K562 (cell line): ENCODE data around the gene PPP2R3B. TPM values are rescaled to one million over a fixed set of nuclear protein-coding genes. Genes with fewer than 3 reads are reported as not detected.
A peak's percentile ranks its signal among the peaks of the same experiment; 100 is the strongest.

Experiments used
- BCLAF1 ChIP-seq, 2 experiments: fragments of 450-650 bp in 1 of 2; IDR thresholded peaks; 2 replicates each; pipeline ENCODE4 v1.6.1; 2011 to 2017; ENCODE audit warnings: low read depth in 2 of 2, antibody characterized with exemption in 1 of 2, borderline replicate concordance in 1 of 2, low read length in 1 of 2, mild to moderate bottlenecking in 1 of 2, mixed read lengths in 1 of 2; ENCODE audit not compliant: control insufficient read depth in 1 of 2
- CREB3L1 ChIP-seq: fragments of 450-650 bp; IDR thresholded peaks from 2 replicates; pipeline ENCODE4 v1.6.1; 2014; ENCODE audit warnings: low read depth, mild to moderate bottlenecking, moderate library complexity, borderline replicate concordance
- CUX1 ChIP-seq: fragments of 200-800 bp; sonication (Bioruptor generic); IDR thresholded peaks from 2 replicates; pipeline ENCODE4 v1.6.1; 2016; ENCODE audit warnings: missing genetic modification characterization, missing compliant biosample characterization
- E2F3 ChIP-seq: fragments of 250-450 bp; sonication (Bioruptor Pico); IDR thresholded peaks from 2 replicates; pipeline ENCODE4 v1.4.0; 2020; ENCODE audit warnings: mild to moderate bottlenecking
- EP400 ChIP-seq: fragments of 450-650 bp; IDR thresholded peaks from 2 replicates; pipeline ENCODE4 v1.6.1; 2017; ENCODE audit warnings: antibody characterized with exemption, mild to moderate bottlenecking, moderate library complexity
- HDAC8 ChIP-seq: fragments of 450-650 bp; IDR thresholded peaks from 2 replicates; pipeline ENCODE4 v1.6.1; 2016; ENCODE audit warnings: mild to moderate bottlenecking, missing genetic modification characterization, moderate library complexity, missing compliant biosample characterization
- HNRNPH1 ChIP-seq: fragments of 200-400 bp; formaldehyde crosslinking; optimal IDR thresholded peaks from 2 replicates; pipeline ENCODE3; 2017; ENCODE audit warnings: low read depth, mild to moderate bottlenecking, low read length, moderate library complexity
- ILK ChIP-seq: fragments of 450-650 bp; IDR thresholded peaks from 2 replicates; pipeline ENCODE4 v1.6.1; 2016; ENCODE audit warnings: missing genetic modification characterization, low read depth, mild to moderate bottlenecking, missing compliant biosample characterization, moderate library complexity, borderline replicate concordance
- PHB2 ChIP-seq: fragments of 450-650 bp; IDR thresholded peaks from 2 replicates; pipeline ENCODE4 v1.6.1; 2017; ENCODE audit warnings: low read depth
- PML ChIP-seq: IDR thresholded peaks from 2 replicates; pipeline ENCODE4 v1.6.1; 2012; ENCODE audit warnings: low read length, inconsistent platforms
- POU5F1 ChIP-seq: fragments of 150-350 bp; IDR thresholded peaks from 2 replicates; pipeline ENCODE4 v1.6.1; 2014; ENCODE audit warnings: borderline replicate concordance, low read length, low read depth, mild to moderate bottlenecking; ENCODE audit not compliant: partially characterized antibody
- SAP30 ChIP-seq: fragments of 200-600 bp; sonication (generic); IDR thresholded peaks from 2 replicates; pipeline ENCODE4 v1.6.1; 2012; ENCODE audit warnings: borderline replicate concordance, low read depth, mild to moderate bottlenecking, moderate library complexity, low read length, control low read depth, inconsistent platforms; ENCODE audit not compliant: insufficient read depth, poor library complexity, severe bottlenecking
- ZNF197 ChIP-seq: fragments of 200-800 bp; sonication (Bioruptor generic); IDR thresholded peaks from 2 replicates; pipeline ENCODE4 v1.6.1; 2016; ENCODE audit warnings: low read depth, missing genetic modification characterization, missing compliant biosample characterization
- polyA plus RNA-seq, 8 experiments: library from polyadenylated mRNA; depleted of rRNA in 4 of 8; stranded (reverse) in 5 of 8; unstranded in 3 of 8; fragments of >200 nt; fragmentation: Nextera tagmentation in 2 of 8; fragmentation: Illumina TruSeq in 1 of 8; extraction: Ambion mirVana in 2 of 8; extraction: Trizol in 1 of 8; gene quantifications; 2 replicates each; pipeline versions ENCODE4 v1.2.1 to v1.2.3, GENCODE V29; 2011 to 2014; ENCODE audit warnings: inconsistent platforms in 1 of 8, missing spikeins in 1 of 8
- total RNA-seq, 7 experiments: library from RNA; depleted of rRNA in 6 of 7; stranded (reverse); fragments of >200 nt in 6 of 7; fragmentation: Illumina TruSeq in 2 of 7; extraction: Trizol in 2 of 7; gene quantifications; 2 replicates each; pipeline versions ENCODE4 v1.2.1 to v1.2.3, GENCODE V29; 2011 to 2021; ENCODE audit warnings: low replicate concordance in 1 of 7
- TF ChIP-seq, protein P1 (sequence below): sonication (generic); formaldehyde crosslinking; IDR thresholded peaks from 2 replicates; pipeline ENCODE4 v1.8.0; 2022; ENCODE audit warnings: missing genetic modification reagents, mild to moderate bottlenecking, moderate library complexity, borderline replicate concordance

Gene PPP2R3B
- total and polyA plus RNA-seq, 9 of the 15 experiments (the other 6 are each of a cell fraction or from before 2014, with no cell fraction given), result 0.04 to 18.2 (median 8.2) TPM; not detected in 1

DNA sequence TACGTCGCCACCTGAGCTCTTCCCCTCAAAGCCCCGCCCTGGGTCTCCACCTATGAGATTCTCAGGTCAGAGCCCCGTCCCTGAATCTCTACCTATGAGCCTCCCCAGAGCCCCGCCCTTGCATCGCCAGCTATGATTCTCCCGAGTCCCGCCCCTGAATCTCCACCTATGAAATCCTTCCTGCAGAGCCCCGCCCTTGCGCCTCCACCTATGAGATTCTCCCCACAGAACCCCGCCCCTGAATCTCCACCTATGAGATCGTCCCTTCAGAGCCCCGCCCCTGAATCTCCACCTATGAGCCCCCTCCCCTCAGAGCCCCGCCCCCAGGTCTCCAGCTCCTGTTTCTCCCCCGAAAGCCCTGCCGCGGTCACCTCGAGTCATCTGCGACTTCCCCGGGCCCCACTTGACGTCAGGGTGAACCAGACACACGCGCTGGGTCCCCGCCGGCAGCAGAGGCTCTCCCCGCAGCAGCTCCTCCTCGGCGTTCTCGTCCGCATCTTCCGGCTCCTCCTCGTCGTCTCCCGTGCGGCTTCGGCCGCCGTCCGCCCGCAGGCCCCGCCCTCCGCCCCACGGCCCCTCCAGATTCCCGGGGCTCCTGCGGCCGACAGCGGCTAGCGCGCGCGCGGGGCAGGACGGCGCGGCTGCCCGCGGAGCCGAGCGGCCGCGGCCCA is 68.5 kb downstream of the PPP2R3B start (continued):
- no peak for TF ChIP-seq CUX1 (CRISPR knock-in tag)
- TF ChIP-seq PML, result no peak
- TF ChIP-seq SAP30, result peak; percentile 50
- TF ChIP-seq CREB3L1, result no peak
- TF ChIP-seq PHB2, result no peak
- TF ChIP-seq BCLAF1 (IDR thresholded peaks at IDR 0.05; ENCODE audit: borderline replicate concordance in 1 of 2, control insufficient read depth in 1 of 2, low read depth in 2 of 2, low read length in 1 of 2), result no peak
- TF ChIP-seq EP400, result peak; percentile 47; the same call in 1 of the 2 replicates
- TF ChIP-seq E2F3 (CRISPR knock-in tag), result no peak
- TF ChIP-seq POU5F1, result no peak
- TF ChIP-seq ILK, result no peak
- TF ChIP-seq, protein P1, sequence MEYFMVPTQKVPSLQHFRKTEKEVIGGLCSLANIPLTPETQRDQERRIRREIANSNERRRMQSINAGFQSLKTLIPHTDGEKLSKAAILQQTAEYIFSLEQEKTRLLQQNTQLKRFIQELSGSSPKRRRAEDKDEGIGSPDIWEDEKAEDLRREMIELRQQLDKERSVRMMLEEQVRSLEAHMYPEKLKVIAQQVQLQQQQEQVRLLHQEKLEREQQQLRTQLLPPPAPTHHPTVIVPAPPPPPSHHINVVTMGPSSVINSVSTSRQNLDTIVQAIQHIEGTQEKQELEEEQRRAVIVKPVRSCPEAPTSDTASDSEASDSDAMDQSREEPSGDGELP (CRISPR knock-in tag), result peak; percentile 19; the same call in 1 of the 2 replicates
- no peak for TF ChIP-seq HDAC8 (tag)
- no peak for TF ChIP-seq HNRNPH1
- TF ChIP-seq ZNF197, result no peak
